ENCODE measurements around the gene IMPA2.
"Not testable (repeated sequence)": the region's sequence is repeated elsewhere in the genome, so short reads cannot be mapped to it uniquely, and the experiment has no call there.

The IMPA2 gene

GRCh38 chr18:12053289-12053688 lies 72.0 kb downstream of the IMPA2 start:
- no peak for DNase-seq

GRCh38 chr18:12056034-12056883 lies 75.0 kb downstream of the IMPA2 start:
- no peak for DNase-seq

- no peak for DNase-seq
Measured at GRCh38 chr18:12056884-12057402, 75.6 kb downstream of the IMPA2 start.

- DNase-seq: no peak
Measured at GRCh38 chr18:12057419-12058039, 76.2 kb downstream of the IMPA2 start.

GRCh38 chr18:12059334-12060181 lies 78.3 kb downstream of the IMPA2 start:
- no peak for DNase-seq

- no peak for DNase-seq
Measured at GRCh38 chr18:12060182-12060870, 79.0 kb downstream of the IMPA2 start.

- no peak for DNase-seq
Measured at GRCh38 chr18:12061685-12062084, 80.4 kb downstream of the IMPA2 start.

- no peak for DNase-seq
Measured at GRCh38 chr18:12062974-12063373, 81.7 kb downstream of the IMPA2 start.

- no peak for DNase-seq
Measured at GRCh38 chr18:12064086-12064763, 82.9 kb downstream of the IMPA2 start.

- DNase-seq: no peak
Measured at GRCh38 chr18:12065397-12065796, 84.1 kb downstream of the IMPA2 start.

GRCh38 chr18:12066910-12067511 lies 85.7 kb downstream of the IMPA2 start:
- no peak for DNase-seq

GRCh38 chr18:12067671-12068070 lies 86.4 kb downstream of the IMPA2 start:
- no peak for DNase-seq

- DNase-seq: not testable (repeated sequence)
Measured at GRCh38 chr18:12068316-12068949, 87.1 kb downstream of the IMPA2 start.

GRCh38 chr18:12068950-12069320 lies 87.6 kb downstream of the IMPA2 start:
- DNase-seq: no peak

GRCh38 chr18:12071066-12071465 lies 89.8 kb downstream of the IMPA2 start:
- DNase-seq: not testable (repeated sequence)

- no peak for DNase-seq
Measured at GRCh38 chr18:12072996-12073395, 91.7 kb downstream of the IMPA2 start.

- DNase-seq: no peak
Measured at GRCh38 chr18:12074736-12075135, 93.4 kb downstream of the IMPA2 start.

- DNase-seq: no peak
Measured at GRCh38 chr18:12076424-12077140, 95.3 kb downstream of the IMPA2 start.

GRCh38 chr18:12077994-12078393 lies 96.7 kb downstream of the IMPA2 start:
- not testable (repeated sequence) for DNase-seq

- no peak for DNase-seq
Measured at GRCh38 chr18:12079491-12080237, 98.4 kb downstream of the IMPA2 start.

Measured in CD4-positive, alpha-beta T cell treated with Interleukin-10 for 1 hour (primary cell).